GM12892 (cell line): Measurements from ENCODE around the gene CCDC148.

Experiments
- DNase-seq: peaks from one replicate; pipeline ENCODE4 v3.0.0; 2011; ENCODE audit not compliant: insufficient read length
- FAIRE-seq: peaks from 2 replicates; lab custom pipeline; 2011; peaks lifted over from hg19 to GRCh38; lab: Jason Lieb, UNC
- POLR2A ChIP-seq: IDR thresholded peaks from 2 replicates; pipeline ENCODE4 v1.6.1; 2011; ENCODE audit warnings: low read depth, low read length, control low read depth
- POLR2AphosphoS5 ChIP-seq: IDR thresholded peaks from 2 replicates; pipeline ENCODE4 v1.6.1; 2011; ENCODE audit warnings: low read depth, low read length, control low read depth
- TAF1 ChIP-seq: IDR thresholded peaks from 2 replicates; pipeline ENCODE4 v1.6.1; 2011; ENCODE audit warnings: low read depth, mild to moderate bottlenecking, control low read depth, low read length, borderline replicate concordance

Gene CCDC148

DNA sequence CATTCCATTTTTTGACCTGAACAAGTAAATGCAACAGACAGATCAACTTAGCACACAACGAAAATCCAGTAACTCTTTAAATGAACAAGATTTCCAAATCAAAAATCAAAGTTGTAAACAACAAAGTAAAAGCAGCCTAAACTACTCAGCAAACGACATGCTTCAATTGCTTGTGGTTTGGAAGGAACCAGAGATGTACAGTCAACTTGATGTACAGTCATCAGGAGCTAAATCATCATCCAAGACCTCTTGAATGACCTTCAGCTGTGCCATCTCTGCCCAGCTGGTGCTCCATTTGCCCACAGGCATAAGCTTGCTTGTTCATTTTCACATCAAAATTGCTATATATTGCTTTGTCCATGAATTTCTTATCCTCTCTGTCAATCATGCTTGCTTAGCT lies 245.1 kb downstream of the CCDC148 start:
- TF ChIP-seq TAF1 = no peak
- TF ChIP-seq POLR2A = no peak
- TF ChIP-seq POLR2AphosphoS5 = no peak
- DNase-seq (no peak), FAIRE-seq (no peak)

GRCh38 chr2:158207354-158207753 lies 249.2 kb downstream of the CCDC148 start:
- no peak for FAIRE-seq
- no peak for DNase-seq
- no peak for TF ChIP-seq TAF1
- no peak for TF ChIP-seq POLR2A
- no peak for TF ChIP-seq POLR2AphosphoS5

- TF ChIP-seq POLR2A (no peak), POLR2AphosphoS5 (no peak), TAF1 (no peak)
- DNase-seq = no peak
- FAIRE-seq = no peak
These were observed 251.3 kb downstream of the CCDC148 start for GRCh38 chr2:158205215-158205614.

DNA sequence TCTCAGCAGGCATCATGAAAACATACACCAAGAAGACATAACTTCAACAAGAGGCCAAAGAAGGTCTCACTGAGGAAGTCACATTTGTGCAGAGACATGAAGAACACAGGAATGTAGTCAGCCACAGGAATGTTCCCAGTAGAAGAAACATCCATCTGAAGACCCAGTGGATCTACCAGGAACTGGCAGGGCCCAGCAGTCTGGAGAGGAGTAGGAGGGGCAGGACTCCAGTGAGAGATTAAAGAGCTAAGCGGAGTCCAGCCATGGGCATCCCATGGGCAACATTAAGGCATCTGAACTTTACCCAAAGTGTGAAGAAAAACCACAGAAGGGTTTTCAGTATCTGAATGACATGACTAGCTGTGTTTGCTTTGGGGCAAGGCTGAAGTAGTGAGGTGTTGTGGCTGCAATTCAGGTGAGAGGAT lies 251.8 kb downstream of the CCDC148 start:
- no peak for FAIRE-seq
- no peak for DNase-seq
- TF ChIP-seq TAF1 = no peak
- TF ChIP-seq POLR2A = no peak
- no peak for TF ChIP-seq POLR2AphosphoS5

GRCh38 chr2:158202161-158202815 lies 254.3 kb downstream of the CCDC148 start:
- no peak for TF ChIP-seq TAF1
- TF ChIP-seq POLR2AphosphoS5 = no peak
- TF ChIP-seq POLR2A = no peak
- FAIRE-seq (peak; percentile 76), DNase-seq (no peak)

DNA sequence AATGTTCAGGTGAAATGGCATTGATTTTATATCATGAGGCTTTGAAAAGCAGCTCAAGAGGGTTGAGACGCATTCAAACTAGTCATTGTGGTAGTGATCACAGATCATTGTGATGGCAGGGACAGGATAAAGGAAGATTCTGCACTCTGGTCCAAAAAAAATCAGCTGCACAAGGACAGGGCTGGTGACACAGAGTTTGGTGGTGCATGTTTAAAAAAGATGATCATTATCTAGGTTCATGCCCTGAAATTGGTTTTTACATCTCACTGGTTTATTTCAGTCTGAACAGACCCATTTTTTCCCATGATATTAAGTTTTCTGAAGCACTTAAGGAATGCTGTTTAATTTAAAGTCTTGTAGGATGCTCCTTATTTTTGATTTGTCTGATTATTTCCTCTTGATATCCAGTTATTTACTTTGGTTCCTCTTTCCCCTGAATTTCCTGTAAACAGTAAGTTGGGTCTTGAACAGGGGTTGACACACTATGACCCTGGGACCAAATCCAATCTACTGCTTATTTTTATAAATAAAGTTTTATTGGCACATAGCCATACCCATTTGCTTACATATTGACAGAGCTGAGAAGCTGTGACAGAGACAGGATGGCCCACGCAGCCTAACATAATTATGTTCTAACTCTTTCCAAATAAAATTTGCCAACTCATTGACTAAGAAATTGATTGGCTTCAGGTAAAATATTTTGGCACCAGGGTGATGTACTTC lies 256.5 kb downstream of the CCDC148 start:
- TF ChIP-seq POLR2A (no peak), POLR2AphosphoS5 (no peak), TAF1 (no peak)
- FAIRE-seq (no peak), DNase-seq (no peak)

DNA sequence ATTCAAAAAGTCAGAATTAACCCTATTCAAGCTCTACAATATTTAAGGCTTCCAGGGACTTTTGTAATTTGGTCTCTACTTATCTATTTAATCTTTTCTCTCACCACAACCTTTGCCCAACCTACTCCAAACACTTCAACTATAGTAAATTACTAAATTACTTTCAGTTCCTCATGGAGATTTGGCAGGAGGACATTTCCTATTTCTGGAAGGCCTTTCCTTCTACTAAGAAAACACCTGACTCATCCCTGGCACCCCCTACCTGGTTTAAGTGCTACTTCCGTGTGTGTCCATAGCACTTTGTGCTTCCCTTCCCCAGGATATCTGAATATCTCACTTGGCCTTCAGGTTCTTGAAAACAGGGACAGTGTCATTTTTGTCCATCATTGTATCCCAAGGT lies 258.6 kb downstream of the CCDC148 start:
- no peak for FAIRE-seq
- no peak for DNase-seq
- TF ChIP-seq POLR2A (no peak), TAF1 (no peak), POLR2AphosphoS5 (no peak)

DNA sequence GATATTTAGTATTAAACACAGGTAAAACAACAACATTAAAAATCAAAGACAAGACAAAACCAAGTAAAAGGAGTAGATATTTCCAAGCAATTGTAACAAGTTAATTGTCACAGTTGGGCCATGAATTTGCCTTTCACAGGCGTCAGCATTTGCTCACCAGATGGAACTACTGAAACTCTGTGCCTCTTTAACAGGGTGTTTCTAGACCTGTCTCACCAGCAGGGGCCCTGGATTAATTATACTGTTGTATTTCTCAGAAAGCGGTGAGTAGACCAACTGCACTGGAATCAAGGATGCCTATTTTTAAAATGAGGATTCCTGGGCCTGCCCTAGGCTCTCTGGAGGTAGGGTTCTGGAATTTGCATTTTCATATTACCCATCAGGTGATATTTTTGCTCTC lies 262.3 kb downstream of the CCDC148 start:
- DNase-seq = no peak
- TF ChIP-seq POLR2A = no peak
- no peak for TF ChIP-seq POLR2AphosphoS5
- no peak for TF ChIP-seq TAF1
- FAIRE-seq = no peak

GRCh38 chr2:158192515-158193443 lies 263.8 kb downstream of the CCDC148 start:
- DNase-seq = no peak
- FAIRE-seq = no peak
- TF ChIP-seq POLR2AphosphoS5 (no peak), TAF1 (no peak)

GRCh38 chr2:158191076-158191895 lies 265.3 kb downstream of the CCDC148 start:
- no peak for TF ChIP-seq POLR2AphosphoS5
- no peak for TF ChIP-seq POLR2A
- TF ChIP-seq TAF1 = no peak

More at GRCh38 chr2:158191076-158191895, 265.3 kb downstream of the CCDC148 start:
- FAIRE-seq = peak; percentile 91
- no peak for DNase-seq
